ENCODE results near the gene RTL10. TPM values are rescaled to one million over a fixed set of nuclear protein-coding genes. Genes with fewer than 3 reads are reported as not detected.
A peak's percentile ranks its signal among the peaks of the same experiment; 100 is the strongest.

Gene RTL10
- total and polyA plus RNA-seq, 2 of the 13 experiments (the other 11 are each of a cell fraction or from before 2014, with no cell fraction given) = 14.1 to 15.8 TPM

- TF ChIP-seq YEATS2 (CRISPR knock-in tag; IDR thresholded peaks at IDR 0.05; ENCODE audit: borderline replicate concordance) (peak; percentile 71; the same call in 1 of the 2 replicates), IRF2 (CRISPR knock-in tag; IDR thresholded peaks at IDR 0.05) (peak; percentile 88; the same call in 1 of the 2 replicates), ZSCAN20 (CRISPR knock-in tag; IDR thresholded peaks at IDR 0.05; ENCODE audit: borderline replicate concordance) (peak; percentile 98), NR2F6 (IDR thresholded peaks at IDR 0.05) (peak; percentile 97), NR2F6 (CRISPR knock-in tag; IDR thresholded peaks at IDR 0.05) (peak; percentile 99), LRRFIP1 (CRISPR knock-in tag; conservative IDR thresholded peaks at IDR 0.05) (0 out of 2 replicates have a peak, but pooled peaks have one; percentile 66), TMF1 (CRISPR knock-in tag; IDR thresholded peaks at IDR 0.05; ENCODE audit: low read depth) (peak; percentile 97), ZNF672 (CRISPR knock-in tag; IDR thresholded peaks at IDR 0.05) (no peak), MAFK (conservative IDR thresholded peaks at IDR 0.05 in 1 of 2, IDR thresholded peaks at IDR 0.05 in 1 of 2; ENCODE audit: low read length in 2 of 2) (no peak), ZNF530 (CRISPR knock-in tag; IDR thresholded peaks at IDR 0.05; ENCODE audit: low read depth) (0 out of 2 replicates have a peak, but pooled peaks have one; percentile 85), ZNF709 (CRISPR knock-in tag; IDR thresholded peaks at IDR 0.05) (peak; percentile 99), ZNF280D (CRISPR knock-in tag; IDR thresholded peaks at IDR 0.05) (no peak), ZNF3 (CRISPR knock-in tag; IDR thresholded peaks at IDR 0.05) (no peak), CHD2 (IDR thresholded peaks at IDR 0.05; ENCODE audit: low read depth, low read length) (no peak), DMAP1 (CRISPR knock-in tag; IDR thresholded peaks at IDR 0.05) (no peak), STAT6 (CRISPR knock-in tag; IDR thresholded peaks at IDR 0.05; ENCODE audit: borderline replicate concordance) (no peak), ZNF83 (CRISPR knock-in tag; IDR thresholded peaks at IDR 0.05; ENCODE audit: borderline replicate concordance) (peak; percentile 75; the same call in 1 of the 2 replicates), MIER2 (CRISPR knock-in tag; IDR thresholded peaks at IDR 0.05) (peak; percentile 70), ZNF564 (CRISPR knock-in tag; IDR thresholded peaks at IDR 0.05) (peak; percentile 95; the same call in 1 of the 2 replicates), ZNF775 (CRISPR knock-in tag; IDR thresholded peaks at IDR 0.05; ENCODE audit: borderline replicate concordance) (no peak; the same call in 1 of the 2 replicates), TARDBP (CRISPR knock-in tag; IDR thresholded peaks at IDR 0.05) (peak; percentile 72; the same call in 1 of the 2 replicates), MEF2D (CRISPR knock-in tag; IDR thresholded peaks at IDR 0.05) (peak; percentile 96), ZFP36 (IDR thresholded peaks at IDR 0.05; ENCODE audit: borderline replicate concordance, low read depth, low read length, partially characterized antibody) (no peak), XBP1 (CRISPR knock-in tag; IDR thresholded peaks at IDR 0.05) (peak; percentile 84; the same call in 1 of the 2 replicates)
These were observed 37.7 kb upstream of the RTL10 start (continued) for GRCh38 chr22:19892257-19892879.

Data from HepG2 (cell line).